WTC11 (cell line): ENCODE measurements around the gene CEACAM19. TPM values are rescaled to one million over a fixed set of nuclear protein-coding genes. Genes with fewer than 3 reads are reported as not detected.

Source experiments
- ATAC-seq: fragments of 200-7000 bp; cut with Tn5 transposase; 2 replicates; pipeline ENCODE4 v1.10.0; 2021; ENCODE audit warnings: mild to moderate bottlenecking, moderate library complexity
- CTCF ChIA-PET: fragments of 300-600 bp; sonication (Branson Sonifier 250); formaldehyde crosslinking; loops from one replicate; lab custom pipeline; 2021; ENCODE audit warnings: antibody characterized with exemption; lab: Charles Lee
- POLR2A ChIA-PET: fragments of 350-600 bp; sonication (Branson Sonifier 250); formaldehyde crosslinking; loops from one replicate; lab custom pipeline; 2021; ENCODE audit warnings: antibody characterized with exemption; lab: Charles Lee
- DNase-seq: peaks from one replicate; pipeline ENCODE4 v3.0.0; 2021; ENCODE audit warnings: low spot score
- H3K27ac Mint-ChIP-seq: 2 replicates; pipeline ENCODE4 v1.8.0; 2021; ENCODE audit warnings: mixed read lengths
- H3K27me3 Mint-ChIP-seq: 2 replicates; pipeline ENCODE4 v1.8.0; 2021; ENCODE audit warnings: low read depth, mild to moderate bottlenecking, moderate library complexity, mixed read lengths
- H3K36me3 Mint-ChIP-seq: 2 replicates; pipeline ENCODE4 v1.8.0; 2021; ENCODE audit warnings: mixed read lengths
- H3K4me1 Mint-ChIP-seq: 2 replicates; pipeline ENCODE4 v1.8.0; 2022; ENCODE audit warnings: mixed read lengths
- H3K4me3 Mint-ChIP-seq: 2 replicates; pipeline ENCODE4 v1.8.0; 2021; ENCODE audit warnings: mild to moderate bottlenecking, moderate library complexity, mixed read lengths
- H3K9me3 Mint-ChIP-seq: 2 replicates; pipeline ENCODE4 v1.8.0; 2021; ENCODE audit warnings: mixed read lengths
- AR ChIP-seq: fragments of 250-450 bp; sonication (Bioruptor Pico); IDR thresholded peaks from 2 replicates; pipeline ENCODE4 v1.9.0; 2021; ENCODE audit warnings: mild to moderate bottlenecking
- CREM ChIP-seq: sonication (generic); formaldehyde crosslinking; IDR thresholded peaks from 2 replicates; pipeline ENCODE4 v1.8.1; 2022; ENCODE audit warnings: mild to moderate bottlenecking, missing genetic modification reagents, moderate library complexity
- FOXK1 ChIP-seq: sonication (generic); formaldehyde crosslinking; IDR thresholded peaks from 2 replicates; pipeline ENCODE4 v1.8.0; 2022; ENCODE audit warnings: mild to moderate bottlenecking, moderate library complexity, missing genetic modification reagents
- HMGA2 ChIP-seq: fragments of 250-450 bp; sonication (Bioruptor Pico); IDR thresholded peaks from 2 replicates; pipeline ENCODE4 v1.4.0; 2021; ENCODE audit warnings: mild to moderate bottlenecking, moderate library complexity
- MXD4 ChIP-seq: fragments of 250-450 bp; sonication (Bioruptor Pico); IDR thresholded peaks from 2 replicates; pipeline ENCODE4 v1.8.0; 2021; ENCODE audit warnings: mild to moderate bottlenecking, moderate library complexity, borderline replicate concordance
- NFE2L1 ChIP-seq: sonication (generic); formaldehyde crosslinking; IDR thresholded peaks from 2 replicates; pipeline ENCODE4 v1.8.1; 2023; ENCODE audit warnings: missing genetic modification reagents
- NFYB ChIP-seq: sonication (generic); formaldehyde crosslinking; conservative IDR thresholded peaks from 2 replicates; pipeline ENCODE4 v1.8.0; 2022; ENCODE audit warnings: low read depth, missing genetic modification reagents
- NR3C1 ChIP-seq: sonication (generic); formaldehyde crosslinking; conservative IDR thresholded peaks from 2 replicates; pipeline ENCODE4 v1.8.1; 2023; ENCODE audit warnings: low read depth, mild to moderate bottlenecking, missing genetic modification reagents
- RORB ChIP-seq: fragments of 250-450 bp; sonication (Bioruptor Pico); IDR thresholded peaks from 2 replicates; pipeline ENCODE4 v1.9.0; 2021; ENCODE audit warnings: mild to moderate bottlenecking
- STAT6 ChIP-seq: sonication (generic); formaldehyde crosslinking; conservative IDR thresholded peaks from 2 replicates; pipeline ENCODE4 v1.8.1; 2023; ENCODE audit warnings: mild to moderate bottlenecking, low read depth, missing genetic modification reagents, moderate library complexity
- TEAD4 ChIP-seq: sonication (generic); formaldehyde crosslinking; IDR thresholded peaks from 2 replicates; pipeline ENCODE4 v1.8.0; 2022; ENCODE audit warnings: mild to moderate bottlenecking, missing genetic modification reagents
- TP53 ChIP-seq: sonication (generic); formaldehyde crosslinking; IDR thresholded peaks from 2 replicates; pipeline ENCODE4 v1.8.1; 2023; ENCODE audit warnings: mild to moderate bottlenecking, missing genetic modification reagents
- USF2 ChIP-seq: sonication (generic); formaldehyde crosslinking; IDR thresholded peaks from 2 replicates; pipeline ENCODE4 v1.8.1; 2023; ENCODE audit warnings: mild to moderate bottlenecking, missing genetic modification reagents, moderate library complexity
- ZMAT4 ChIP-seq: fragments of 250-450 bp; sonication (Bioruptor Pico); IDR thresholded peaks from 2 replicates; pipeline ENCODE4 v1.9.0; 2021; ENCODE audit warnings: mild to moderate bottlenecking
- ZNF232 ChIP-seq: sonication (generic); formaldehyde crosslinking; IDR thresholded peaks from 2 replicates; pipeline ENCODE4 v1.8.0; 2022; ENCODE audit warnings: mild to moderate bottlenecking, missing genetic modification reagents
- ZNF263 ChIP-seq: sonication (generic); formaldehyde crosslinking; IDR thresholded peaks from 2 replicates; pipeline ENCODE4 v1.8.1; 2022; ENCODE audit warnings: low read depth, mild to moderate bottlenecking, moderate library complexity, missing genetic modification reagents
- ZNF512 ChIP-seq: sonication (generic); formaldehyde crosslinking; IDR thresholded peaks from 2 replicates; pipeline ENCODE4 v1.8.1; 2022; ENCODE audit warnings: missing genetic modification reagents, borderline replicate concordance
- total RNA-seq: library from RNA; stranded (reverse); gene quantifications from 3 replicates; pipeline ENCODE4 v1.2.3, GENCODE V29; 2021
- TF ChIP-seq, protein P1 (sequence below): sonication (generic); formaldehyde crosslinking; IDR thresholded peaks from 2 replicates; pipeline ENCODE4 v1.8.0; 2022; ENCODE audit warnings: mild to moderate bottlenecking, missing genetic modification reagents
- TF ChIP-seq, protein P2 (sequence below): fragments of 200-600 bp; IDR thresholded peaks from 2 replicates; pipeline ENCODE4 v1.8.0; 2022; ENCODE audit warnings: antibody characterized with exemption

Gene CEACAM19
- total RNA-seq, 1 experiment from 2014 or later: 2.9 TPM

GRCh38 chr19:44675521-44675920 lies 4.2 kb downstream of the CEACAM19 start:
- no peak for DNase-seq

GRCh38 chr19:44677019-44677811 lies 5.9 kb downstream of the CEACAM19 start:
- H3K9me3 Mint-ChIP-seq: peaks cover 2% of the 10 kb centered on the region
- DNase-seq (no peak), ATAC-seq (peak; percentile 95)
- H3K4me3 Mint-ChIP-seq: no peak overlapping the region
- H3K36me3 Mint-ChIP-seq: no peaks in the 10 kb centered on the region
- CTCF ChIA-PET: interaction anchor here (0.6 to 2.7 kb wide), 6 partner anchors 12 to 167 kb away, joined by 3 to 6 read pairs (median 5); no protein-coding TSS in a partner anchor
- TF ChIP-seq USF2 (CRISPR knock-in tag) (peak; percentile 76), ZNF232 (CRISPR knock-in tag) (no peak), NFYB (CRISPR knock-in tag) (peak; percentile 85)
- TF ChIP-seq, protein P1, sequence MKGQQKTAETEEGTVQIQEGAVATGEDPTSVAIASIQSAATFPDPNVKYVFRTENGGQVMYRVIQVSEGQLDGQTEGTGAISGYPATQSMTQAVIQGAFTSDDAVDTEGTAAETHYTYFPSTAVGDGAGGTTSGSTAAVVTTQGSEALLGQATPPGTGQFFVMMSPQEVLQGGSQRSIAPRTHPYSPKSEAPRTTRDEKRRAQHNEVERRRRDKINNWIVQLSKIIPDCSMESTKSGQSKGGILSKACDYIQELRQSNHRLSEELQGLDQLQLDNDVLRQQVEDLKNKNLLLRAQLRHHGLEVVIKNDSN (CRISPR knock-in tag): 0 out of 2 replicates have a peak, but pooled peaks have one; percentile 17
- POLR2A ChIA-PET: interaction anchor here (0.6 to 0.8 kb wide), 3 partner anchors 94 to 133 kb away, joined by 3 to 4 read pairs (median 4); partner anchors contain the start of gene CBLC
- peaks cover 13% of the 10 kb centered on the region; the same call in 1 of the 2 replicates for H3K27me3 Mint-ChIP-seq
- peak overlapping the region; percentile 86 for H3K27ac Mint-ChIP-seq
- peaks cover 6% of the 10 kb centered on the region for H3K4me1 Mint-ChIP-seq

More at GRCh38 chr19:44675521-44675920, 4.2 kb downstream of the CEACAM19 start:
- peaks cover 6% of the 10 kb centered on the region for H3K4me1 Mint-ChIP-seq
- CTCF ChIA-PET: interaction anchor here (0.7 to 1.8 kb wide), 3 partner anchors 12 to 105 kb away, joined by 4 to 8 read pairs (median 7); no protein-coding TSS in a partner anchor
- H3K36me3 Mint-ChIP-seq: no peaks in the 10 kb centered on the region
- POLR2A ChIA-PET: no interaction called here
- ATAC-seq: no peak
- peaks cover 7% of the 10 kb centered on the region for H3K9me3 Mint-ChIP-seq
- H3K27me3 Mint-ChIP-seq: peaks cover 17% of the 10 kb centered on the region; the same call in 1 of the 2 replicates
- no peak overlapping the region for H3K27ac Mint-ChIP-seq
- TF ChIP-seq HMGA2 (CRISPR knock-in tag): no peak
- no peak for TF ChIP-seq ZNF263 (CRISPR knock-in tag)
- TF ChIP-seq TEAD4 (CRISPR knock-in tag): no peak
- no peak for TF ChIP-seq NFE2L1
- TF ChIP-seq CREM (CRISPR knock-in tag): no peak
- no peak for TF ChIP-seq NFYB (CRISPR knock-in tag)
- no peak for TF ChIP-seq NR3C1 (CRISPR knock-in tag)
- TF ChIP-seq, protein P2, sequence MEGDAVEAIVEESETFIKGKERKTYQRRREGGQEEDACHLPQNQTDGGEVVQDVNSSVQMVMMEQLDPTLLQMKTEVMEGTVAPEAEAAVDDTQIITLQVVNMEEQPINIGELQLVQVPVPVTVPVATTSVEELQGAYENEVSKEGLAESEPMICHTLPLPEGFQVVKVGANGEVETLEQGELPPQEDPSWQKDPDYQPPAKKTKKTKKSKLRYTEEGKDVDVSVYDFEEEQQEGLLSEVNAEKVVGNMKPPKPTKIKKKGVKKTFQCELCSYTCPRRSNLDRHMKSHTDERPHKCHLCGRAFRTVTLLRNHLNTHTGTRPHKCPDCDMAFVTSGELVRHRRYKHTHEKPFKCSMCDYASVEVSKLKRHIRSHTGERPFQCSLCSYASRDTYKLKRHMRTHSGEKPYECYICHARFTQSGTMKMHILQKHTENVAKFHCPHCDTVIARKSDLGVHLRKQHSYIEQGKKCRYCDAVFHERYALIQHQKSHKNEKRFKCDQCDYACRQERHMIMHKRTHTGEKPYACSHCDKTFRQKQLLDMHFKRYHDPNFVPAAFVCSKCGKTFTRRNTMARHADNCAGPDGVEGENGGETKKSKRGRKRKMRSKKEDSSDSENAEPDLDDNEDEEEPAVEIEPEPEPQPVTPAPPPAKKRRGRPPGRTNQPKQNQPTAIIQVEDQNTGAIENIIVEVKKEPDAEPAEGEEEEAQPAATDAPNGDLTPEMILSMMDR: no peak
- no peak overlapping the region for H3K4me3 Mint-ChIP-seq

- H3K36me3 Mint-ChIP-seq: no peaks in the 10 kb centered on the region
- no peak overlapping the region for H3K4me3 Mint-ChIP-seq
- peaks cover under 1% of the 10 kb centered on the region; the same call in 1 of the 2 replicates for H3K27me3 Mint-ChIP-seq
- DNase-seq (no peak), ATAC-seq (no peak)
- H3K9me3 Mint-ChIP-seq: no peaks in the 10 kb centered on the region
- peaks cover 10% of the 10 kb centered on the region for H3K4me1 Mint-ChIP-seq
- no peak overlapping the region for H3K27ac Mint-ChIP-seq
- ChIA-PET CTCF (interaction anchor here (1.1 to 2.6 kb wide), 2 partner anchors 9 to 104 kb away, joined by 3 to 12 read pairs; no protein-coding TSS in a partner anchor), POLR2A (interaction anchor here (1.0 kb wide), 1 partner anchor 38 kb away, joined by 3 read pairs; no protein-coding TSS in a partner anchor)
- no peak for TF ChIP-seq STAT6 (CRISPR knock-in tag)
- no peak for TF ChIP-seq RORB (CRISPR knock-in tag)
- TF ChIP-seq ZNF512 (CRISPR knock-in tag): no peak
- no peak for TF ChIP-seq FOXK1 (CRISPR knock-in tag)
- no peak for TF ChIP-seq MXD4 (CRISPR knock-in tag)
- no peak for TF ChIP-seq ZMAT4 (CRISPR knock-in tag)
- no peak for TF ChIP-seq AR (CRISPR knock-in tag)
- no peak for TF ChIP-seq TP53
These were observed 9.3 kb downstream of the CEACAM19 start for GRCh38 chr19:44680536-44680935.
